NCI-H69 (cell line): Measurements from ENCODE around the gene GLI2.

Experiments used
- DNase-seq: peaks from one replicate; lab custom pipeline; 2025; lab: John Stamatoyannopoulos, UW

GLI2 gene

DNA sequence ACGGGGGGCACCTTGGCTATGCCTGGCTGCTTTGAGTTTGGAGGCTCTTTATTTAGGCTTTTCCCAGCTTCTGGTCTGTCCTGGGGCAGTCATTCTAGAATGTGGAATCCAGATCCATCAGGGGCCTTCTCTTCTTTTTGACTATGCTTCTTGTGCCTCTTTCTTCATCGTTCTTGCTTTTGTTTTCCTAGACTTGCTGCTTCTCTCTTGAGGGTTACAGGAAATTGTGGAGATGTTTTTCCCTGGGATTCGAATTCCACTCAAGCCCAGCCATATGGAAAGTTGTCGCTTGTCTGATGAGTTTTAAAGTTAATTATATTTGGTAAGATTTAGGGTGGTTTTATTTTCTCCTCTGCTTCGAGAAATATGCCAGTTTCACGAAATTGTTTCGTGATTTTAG is 2.4 kb downstream of the GLI2 start:
- no peak for DNase-seq

DNA sequence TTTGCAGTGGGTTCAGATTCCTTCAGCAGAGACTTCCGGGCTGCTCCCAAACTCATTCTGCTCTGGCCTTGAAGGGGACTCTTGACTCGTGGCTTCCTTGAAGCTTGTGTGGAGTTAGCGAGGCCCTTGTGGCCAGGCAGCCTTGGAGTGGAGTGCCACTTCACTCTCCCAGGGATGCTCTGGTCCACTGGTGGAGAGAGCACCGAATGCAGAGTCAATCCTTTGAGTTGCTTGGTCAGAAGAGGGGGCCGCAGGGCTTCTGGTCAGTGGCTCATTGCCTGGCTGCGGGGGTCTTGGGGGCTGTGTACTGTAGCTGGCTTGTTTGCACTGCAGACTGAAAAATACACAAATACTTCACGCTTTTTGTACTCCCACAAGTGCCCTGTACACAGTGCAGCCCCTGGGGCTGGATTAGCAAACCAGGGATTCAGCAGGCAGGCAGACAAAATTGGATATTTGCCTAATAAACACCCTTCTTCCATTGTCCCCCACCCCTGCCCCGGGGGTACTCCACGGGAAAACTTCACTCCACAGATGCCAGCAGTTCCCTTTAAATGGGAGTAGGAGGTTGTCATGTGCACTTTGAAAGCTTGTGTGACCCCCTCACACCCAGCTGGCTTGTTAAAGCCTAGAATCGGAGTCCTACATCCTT is 3.2 kb downstream of the GLI2 start:
- DNase-seq: peak; percentile 64

DNA sequence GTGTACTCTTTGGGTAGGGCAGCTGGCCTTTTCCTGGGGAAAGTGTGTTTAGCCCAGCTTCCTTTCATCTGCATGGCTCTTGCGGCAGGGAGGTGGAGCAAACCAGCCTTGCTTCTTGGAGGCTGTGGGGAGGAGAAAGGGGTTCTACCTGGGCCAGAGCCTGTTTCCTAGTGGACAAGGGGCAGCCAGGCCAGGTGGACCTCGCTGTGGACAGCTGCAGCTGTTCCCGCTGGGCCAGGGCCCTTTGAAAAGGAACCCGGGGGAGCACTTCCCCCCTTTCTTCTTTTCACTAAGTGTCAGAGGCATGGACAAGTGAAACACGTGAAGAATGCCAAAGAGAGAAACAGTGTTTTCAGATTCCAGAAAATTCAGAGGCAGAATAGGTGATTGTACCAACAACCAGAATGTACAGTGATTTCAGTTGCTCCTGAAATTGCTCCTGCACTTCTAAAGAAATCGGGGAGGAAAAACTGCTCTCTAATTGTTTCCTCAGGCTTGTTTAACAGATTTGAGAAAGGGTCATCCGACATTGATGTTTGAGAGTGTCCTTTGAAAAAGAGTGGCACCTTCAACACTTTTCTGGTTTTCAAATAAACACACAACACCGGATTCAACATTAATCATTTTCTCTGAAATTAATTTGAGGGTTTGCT is 3.9 kb downstream of the GLI2 start:
- DNase-seq: no peak

DNA sequence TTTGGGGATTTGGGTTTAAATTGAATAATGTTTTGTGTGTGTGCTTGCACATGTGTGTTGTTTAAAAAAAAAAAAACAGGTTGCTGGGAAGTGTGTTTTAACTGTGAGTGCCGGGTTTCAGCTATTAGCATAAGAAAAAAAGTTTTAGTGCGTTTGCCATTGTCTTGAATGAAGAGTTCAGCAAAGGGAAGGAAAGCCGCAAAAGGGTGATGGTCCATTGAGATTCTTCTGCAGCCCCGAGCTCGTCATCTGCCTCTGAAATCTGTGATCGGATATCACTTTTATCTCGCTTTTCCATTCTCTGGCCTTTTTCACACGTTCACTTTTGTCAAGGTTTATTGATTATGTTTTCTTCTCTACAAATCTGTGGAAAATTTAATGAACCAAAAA is 4.7 kb downstream of the GLI2 start:
- DNase-seq: no peak

DNA sequence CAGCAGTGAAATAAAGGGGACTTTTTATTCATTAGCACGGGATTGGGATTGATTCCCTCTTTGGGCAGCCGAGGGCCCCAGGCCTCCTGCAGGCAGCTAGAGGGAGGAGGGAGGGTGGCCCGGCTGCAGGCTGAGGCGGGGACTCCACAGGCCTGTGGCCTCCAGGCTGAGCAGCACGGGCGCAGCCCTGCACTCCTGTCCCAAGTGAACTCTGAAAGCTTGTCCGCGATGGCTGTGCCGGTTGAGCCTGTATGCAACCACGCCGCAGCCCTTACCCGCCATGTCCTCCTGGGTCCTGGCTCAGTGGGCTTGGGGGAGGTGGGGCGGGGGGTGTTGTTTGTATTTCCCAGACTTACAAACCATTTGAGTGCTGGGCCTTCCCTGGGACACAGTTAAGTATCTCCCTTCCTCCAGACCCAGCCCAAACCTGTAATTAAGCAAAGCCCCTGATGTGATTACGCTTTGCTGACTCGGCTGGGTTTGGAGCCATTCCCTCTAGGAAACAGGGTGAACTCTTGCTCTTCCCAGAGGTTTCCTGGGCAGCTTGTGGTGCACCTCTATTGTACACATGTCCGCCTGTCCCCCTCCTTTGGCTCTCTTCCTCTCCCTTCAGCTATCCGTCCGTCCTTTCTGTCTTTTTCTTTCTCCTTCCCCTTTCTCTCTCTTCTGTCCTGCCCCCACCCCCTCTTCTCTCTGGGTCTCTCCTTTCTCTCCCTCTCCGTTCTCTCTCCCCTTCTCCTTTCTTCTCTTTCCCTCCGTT is 5.3 kb downstream of the GLI2 start:
- DNase-seq: peak; percentile 65

DNA sequence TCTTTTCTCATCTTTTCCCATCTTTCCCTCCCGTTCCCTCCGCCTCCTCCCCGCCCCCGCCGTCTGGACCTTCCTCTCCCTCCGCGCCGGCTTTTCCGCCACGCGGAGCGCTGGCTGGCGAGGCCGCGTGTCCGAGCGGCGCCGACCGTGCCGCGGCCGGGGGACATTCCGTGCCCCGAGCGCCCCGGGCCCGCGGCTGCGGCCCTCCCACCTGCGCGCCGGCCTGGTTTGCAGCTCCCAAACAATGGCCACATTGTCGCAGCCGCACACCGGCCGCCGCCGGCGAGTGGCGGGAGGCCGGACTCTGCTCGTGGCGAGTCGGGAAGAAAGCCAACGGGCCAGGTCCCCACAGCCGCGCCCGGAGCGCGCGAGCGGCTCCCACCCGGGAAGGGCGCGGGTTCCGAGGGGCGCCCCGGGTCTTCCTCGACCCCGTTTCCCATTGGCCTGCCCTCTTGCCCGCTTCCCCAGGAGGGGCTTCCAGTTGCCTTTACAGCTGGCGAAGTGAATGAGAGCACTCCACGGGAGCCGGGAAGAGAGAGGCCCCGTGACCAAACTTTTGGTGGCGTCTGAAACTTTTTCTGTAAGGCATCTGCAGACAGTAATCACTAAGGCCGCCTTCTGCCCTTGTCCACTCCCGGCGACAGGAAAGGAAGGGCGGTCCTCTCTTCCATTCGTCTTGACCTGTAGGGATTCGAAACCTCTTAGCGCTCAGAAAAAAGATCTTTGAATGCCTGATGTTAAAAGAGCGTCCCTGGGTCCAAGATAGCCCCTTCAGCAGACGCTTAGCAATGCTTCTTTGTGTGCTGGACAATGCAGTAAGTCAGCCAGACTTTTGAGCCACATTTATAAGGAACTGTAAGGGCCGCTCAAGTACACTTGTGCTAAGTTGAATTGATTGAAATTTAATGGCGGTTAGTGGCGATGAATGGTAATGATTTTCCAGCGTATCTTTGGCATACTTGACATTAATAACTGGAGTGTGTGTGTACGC is 6.2 kb downstream of the GLI2 start:
- peak; percentile 22 for DNase-seq

GRCh38 chr2:120743657-120744056 is 8.0 kb downstream of the GLI2 start:
- no peak for DNase-seq

- DNase-seq: no peak
Measured at GRCh38 chr2:120744817-120745216, 9.1 kb downstream of the GLI2 start.

DNA sequence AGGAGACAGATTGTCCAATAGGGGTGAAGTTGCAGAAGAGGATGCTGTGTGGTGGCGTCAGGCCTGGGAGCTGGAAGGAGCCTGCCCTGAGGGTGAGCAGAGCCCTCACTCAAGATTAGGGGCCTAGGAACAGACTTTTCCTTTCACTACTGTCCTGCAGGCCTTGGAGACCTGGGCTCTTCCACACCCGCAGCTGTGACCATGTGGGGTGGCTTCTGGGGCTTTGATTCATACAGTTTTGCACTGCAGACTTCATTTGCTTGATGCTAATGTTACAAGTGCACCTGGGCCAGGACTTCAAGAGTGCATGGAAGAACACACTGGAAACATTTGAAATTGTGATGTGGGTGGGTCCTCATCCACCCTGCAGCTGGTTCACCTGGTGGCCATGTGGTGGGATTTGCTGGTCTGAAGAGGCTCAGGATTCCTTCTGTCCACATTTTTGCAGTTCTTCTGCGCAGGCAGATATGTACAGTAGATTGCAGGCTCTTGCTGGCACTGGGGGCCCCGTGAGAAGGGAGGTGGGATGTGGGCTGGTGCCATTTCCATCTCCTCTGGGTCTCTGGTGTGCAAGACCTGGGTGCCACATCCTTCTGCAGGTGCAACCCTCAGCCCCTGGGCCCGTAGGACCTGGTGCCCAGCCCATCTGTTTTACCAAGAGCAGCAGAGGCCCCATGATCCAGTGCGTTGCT is 9.9 kb downstream of the GLI2 start:
- DNase-seq: no peak

GRCh38 chr2:120746144-120746543 is 10.5 kb downstream of the GLI2 start:
- DNase-seq: no peak

DNA sequence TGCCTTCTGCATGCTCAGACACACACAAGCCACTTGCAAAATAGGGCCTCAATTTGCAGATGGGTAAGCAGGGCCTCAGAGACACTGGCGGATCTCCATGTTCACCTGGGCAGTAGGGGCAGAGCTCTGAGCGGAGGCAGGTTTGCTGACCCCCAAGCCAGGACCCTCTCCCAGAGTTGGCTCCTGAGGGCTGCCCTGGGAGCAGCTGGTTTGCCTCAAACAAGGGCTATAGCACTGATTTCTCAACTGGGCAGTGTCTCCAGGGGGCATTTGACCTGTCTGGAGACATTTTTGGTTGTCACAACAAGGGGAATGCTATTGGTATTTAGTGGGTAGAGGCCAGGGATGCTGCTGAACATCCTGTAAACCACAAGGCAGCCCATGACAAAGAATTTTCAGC is 11.6 kb downstream of the GLI2 start:
- no peak for DNase-seq

DNA sequence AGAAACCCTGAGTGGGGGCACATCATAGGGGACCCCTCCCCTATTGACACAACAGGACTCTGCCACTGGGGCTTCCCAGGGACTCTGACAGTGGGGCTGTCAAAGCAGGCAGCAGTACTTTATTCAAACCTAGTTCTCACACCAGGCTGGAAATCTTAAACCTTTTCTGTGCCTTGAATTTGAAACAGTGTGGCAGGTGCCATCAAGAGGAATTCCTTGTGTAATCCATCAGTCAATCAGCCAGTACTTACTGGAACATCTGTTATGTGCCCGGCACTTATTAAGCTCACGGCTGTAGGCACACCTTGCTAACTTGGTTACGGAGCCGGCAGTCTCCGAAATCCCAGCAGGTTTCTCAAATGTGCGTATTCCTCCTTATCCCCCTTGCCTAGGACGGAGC is 12.0 kb downstream of the GLI2 start:
- DNase-seq: no peak

DNA sequence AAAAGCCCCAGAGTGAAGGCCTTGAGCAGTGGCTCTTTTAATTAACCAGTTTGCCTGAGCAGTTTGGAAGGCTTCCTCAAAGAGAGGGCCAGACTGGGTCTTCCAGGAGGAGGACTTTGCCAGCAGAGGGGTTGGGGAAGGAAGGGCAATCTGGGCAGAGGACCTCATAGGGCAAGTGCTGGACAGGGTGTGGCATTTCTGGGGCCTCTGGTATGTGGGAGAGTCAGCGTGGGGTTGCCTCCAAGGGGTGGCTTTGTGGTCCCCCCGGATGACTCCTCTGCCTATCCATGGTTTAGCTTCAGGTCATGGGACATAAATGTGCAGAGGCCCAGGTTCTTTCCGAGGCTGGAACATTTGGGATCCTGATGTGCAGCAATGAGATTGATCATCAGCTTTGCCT is 12.6 kb downstream of the GLI2 start:
- DNase-seq: no peak

GRCh38 chr2:120748741-120749140 is 13.1 kb downstream of the GLI2 start:
- no peak for DNase-seq

GRCh38 chr2:120749506-120750431 is 14.1 kb downstream of the GLI2 start:
- DNase-seq: no peak

DNA sequence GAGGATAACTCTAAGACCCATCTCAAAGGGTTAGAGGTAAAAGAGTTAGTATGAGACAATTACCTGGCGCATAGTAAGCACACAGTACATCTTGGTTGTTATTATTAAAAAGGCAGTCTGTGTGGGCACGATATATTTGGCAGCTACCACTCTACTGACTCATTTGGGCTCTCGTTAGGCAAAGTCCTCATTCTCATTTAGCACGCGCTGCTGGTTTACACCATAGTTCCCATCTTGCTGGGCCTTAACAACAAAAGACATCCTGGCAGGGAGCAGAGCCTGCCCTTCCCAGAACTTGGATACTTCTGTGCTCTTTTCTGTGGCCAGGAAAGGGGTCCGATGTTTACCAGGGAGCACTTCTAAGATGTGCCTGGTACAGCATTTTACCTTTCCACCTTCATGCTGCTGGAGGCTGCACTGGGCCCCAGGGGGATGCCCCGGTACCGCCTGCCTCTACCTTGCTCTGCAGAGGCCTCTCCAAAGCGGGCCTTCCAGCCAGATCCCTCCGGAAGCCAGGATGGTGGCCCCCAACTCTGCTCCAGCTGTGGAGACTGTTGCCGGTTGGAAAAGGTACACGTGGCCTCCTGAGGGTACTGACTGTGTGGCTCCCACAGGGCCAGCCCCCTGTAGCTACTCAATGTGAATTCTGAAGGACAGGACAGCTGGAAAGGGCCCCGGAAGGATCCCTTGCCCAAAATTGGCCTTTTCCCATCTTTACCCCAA is 15.0 kb downstream of the GLI2 start:
- DNase-seq: no peak

- DNase-seq: no peak
Measured at GRCh38 chr2:120751553-120751952, 15.9 kb downstream of the GLI2 start.

DNA sequence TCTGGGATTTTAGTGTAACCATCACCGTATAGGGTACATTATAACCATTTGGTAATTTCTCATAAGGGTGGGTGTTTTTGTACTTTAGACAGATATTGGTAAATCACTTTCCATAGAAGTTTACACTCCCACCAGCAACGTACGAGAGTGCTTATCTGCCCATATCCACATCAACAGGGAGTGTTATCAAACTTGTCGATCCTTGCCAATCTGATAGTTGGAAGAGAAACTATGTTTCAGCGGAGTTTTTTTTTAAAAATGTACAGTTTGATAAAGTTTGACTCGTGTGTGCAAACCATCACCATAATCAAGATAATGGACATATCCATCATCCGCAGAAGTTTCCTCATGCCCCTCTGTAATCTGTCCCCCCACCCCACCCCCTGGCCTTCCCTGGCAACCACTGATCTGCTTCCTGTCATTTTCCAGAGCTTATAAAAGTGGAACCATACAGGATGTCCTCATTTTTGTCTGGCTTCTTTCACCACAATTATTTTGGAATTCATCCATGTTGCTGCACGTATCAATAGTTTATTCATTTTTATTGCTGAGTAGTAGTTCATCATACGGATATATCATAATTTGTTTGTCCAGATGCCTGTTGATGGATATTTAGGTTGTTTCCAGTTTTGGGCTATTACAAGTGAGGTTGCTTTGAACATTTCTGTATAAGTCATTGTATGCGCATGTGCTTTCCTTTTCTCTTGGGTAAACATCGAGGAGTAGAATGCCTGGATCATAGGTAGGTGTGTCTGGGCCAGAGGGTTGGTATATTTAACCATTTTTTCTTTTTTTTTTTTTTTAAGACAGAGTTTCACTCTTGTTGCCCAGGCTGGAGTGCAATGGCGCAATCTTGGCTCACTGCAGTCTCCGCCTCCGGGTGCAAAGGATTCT is 18.6 kb downstream of the GLI2 start:
- no peak for DNase-seq
